PC-9 (cell line): ENCODE results near the gene ZNF567. TPM values are rescaled to one million over a fixed set of nuclear protein-coding genes. Genes with fewer than 3 reads are reported as not detected.
"Not testable (repeated sequence)": the region's sequence is repeated elsewhere in the genome, so short reads cannot be mapped to it uniquely, and the experiment has no call there.

ENCODE experiments used
- BruUV-seq: library from RNA; stranded (reverse); fragments of 400-500 nt; replicated peaks from 2 replicates; lab custom pipeline; 2021; lab: Mats Ljungman, UMichigan
- CTCF ChIA-PET: fragments of 300-600 bp; sonication (Branson Sonifier 250); formaldehyde crosslinking; loops from one replicate; lab custom pipeline; 2022; ENCODE audit warnings: antibody characterized with exemption; lab: Charles Lee
- POLR2A ChIA-PET: fragments of 300-600 bp; sonication (Branson Sonifier 250); formaldehyde crosslinking; loops from one replicate; lab custom pipeline; 2022; ENCODE audit warnings: antibody characterized with exemption; ENCODE audit not compliant: unreplicated experiment; lab: Charles Lee
- DNase-seq, 2 experiments: peaks; one replicate each; pipeline versions ENCODE4 v3.0.0 to v3.0.0-alpha.2; 2015 to 2022; ENCODE audit warnings: mixed read lengths in 1 of 2
- H2AFZ ChIP-seq: fragments of 200-600 bp; sonication (generic); 2 replicates; pipeline ENCODE4 v1.8.1; 2017; ENCODE audit warnings: antibody characterized with exemption
- H3F3A ChIP-seq: fragments of 200-600 bp; sonication (generic); 2 replicates; pipeline ENCODE4 v1.8.1; 2017; ENCODE audit warnings: antibody characterized with exemption, mild to moderate bottlenecking, low read depth; ENCODE audit not compliant: insufficient read depth
- H3K27ac ChIP-seq: fragments of 200-600 bp; sonication (generic); 2 replicates; pipeline ENCODE4 v1.6.1; 2016; ENCODE audit warnings: mixed run types
- H3K27me3 ChIP-seq: fragments of 200-600 bp; sonication (generic); 2 replicates; pipeline ENCODE4 v1.6.1; 2016; ENCODE audit warnings: low read depth, mixed run types; ENCODE audit not compliant: insufficient read depth
- H3K36me3 ChIP-seq: fragments of 200-600 bp; sonication (generic); 2 replicates; pipeline ENCODE4 v1.6.1; 2016; ENCODE audit warnings: low read depth, mixed run types
- H3K4me1 ChIP-seq: fragments of 200-600 bp; sonication (generic); replicated peaks from 2 replicates; pipeline ENCODE4 v1.6.1; 2016; ENCODE audit warnings: mixed run types; ENCODE audit not compliant: insufficient read depth
- H3K4me2 ChIP-seq: fragments of 200-600 bp; sonication (generic); 2 replicates; pipeline ENCODE4 v1.6.1; 2017; ENCODE audit warnings: mixed run types
- H3K4me3 ChIP-seq: fragments of 200-600 bp; sonication (generic); 2 replicates; pipeline ENCODE4 v1.6.1; 2016; ENCODE audit warnings: mixed run types
- H3K79me2 ChIP-seq: fragments of 200-600 bp; sonication (generic); 2 replicates; pipeline ENCODE4 v1.6.1; 2017; ENCODE audit warnings: low read depth, mixed run types
- H3K9me2 ChIP-seq: fragments of 200-600 bp; sonication (generic); 2 replicates; pipeline ENCODE4 v1.8.1; 2017; ENCODE audit warnings: mild to moderate bottlenecking; ENCODE audit not compliant: insufficient read depth
- H3K9me3 ChIP-seq: fragments of 200-600 bp; sonication (generic); 2 replicates; pipeline ENCODE4 v1.8.1; 2016; ENCODE audit warnings: low read depth; ENCODE audit not compliant: insufficient read depth
- H4K20me1 ChIP-seq: fragments of 200-600 bp; sonication (generic); 2 replicates; pipeline ENCODE4 v1.8.1; 2017; ENCODE audit not compliant: insufficient read depth
- CTCF ChIP-seq: fragments of 200-600 bp; sonication (generic); conservative IDR thresholded peaks from 2 replicates; pipeline ENCODE4 v1.6.1; 2017; ENCODE audit warnings: mixed run types, antibody characterized with exemption, mild to moderate bottlenecking, moderate library complexity
- EZH2 ChIP-seq: fragments of 200-600 bp; sonication (generic); IDR thresholded peaks from 2 replicates; pipeline ENCODE4 v1.8.0; 2017; ENCODE audit warnings: antibody characterized with exemption, low read depth
- intact Hi-C: fragments of 100-400 bp; cut with micrococcal nuclease; formaldehyde crosslinking; loops from one replicate; pipeline ENCODE4 v1.10.0; 2022; ENCODE audit not compliant: unreplicated experiment
- total RNA-seq: library from RNA; stranded (reverse); gene quantifications from 2 replicates; pipeline ENCODE4 v1.2.3, GENCODE V29; 2021

The ZNF567 gene
- total RNA-seq, 1 experiment from 2014 or later = 7.0 TPM

GRCh38 chr19:36707134-36707533, 19.7 kb downstream of the ZNF567 start:
- CTCF ChIA-PET = no interaction called here
- no TSS peak for BruUV-seq
- Histone ChIP-seq H3K4me2 (no peak overlapping the region), H3K4me1 (no peaks in the 10 kb centered on the region), H3K27me3 (no peaks in the 10 kb centered on the region), H2AFZ (no peak overlapping the region), H3F3A (no peaks in the 10 kb centered on the region), H3K4me3 (no peak overlapping the region), H3K36me3 (peaks cover 61% of the 10 kb centered on the region), H3K9me3 (peaks cover 68% of the 10 kb centered on the region), H3K9me2 (no peaks in the 10 kb centered on the region), H4K20me1 (no peaks in the 10 kb centered on the region), H3K27ac (no peak overlapping the region), H3K79me2 (0 out of 2 replicates have a peak, but pooled peaks cover 9% of the 10 kb centered on the region)
- intact Hi-C loops = no loop called here
- POLR2A ChIA-PET = no interaction called here
- no peak for TF ChIP-seq EZH2
- TF ChIP-seq CTCF = no peak
- DNase-seq = no peak

GRCh38 chr19:36709423-36709822, 22.0 kb downstream of the ZNF567 start:
- Histone ChIP-seq H3K4me2 (no peak overlapping the region), H3K79me2 (0 out of 2 replicates have a peak, but pooled peaks cover 9% of the 10 kb centered on the region), H4K20me1 (no peaks in the 10 kb centered on the region), H3K9me3 (peaks cover 82% of the 10 kb centered on the region), H2AFZ (no peak overlapping the region), H3K27me3 (no peaks in the 10 kb centered on the region), H3K4me1 (no peaks in the 10 kb centered on the region), H3K9me2 (no peaks in the 10 kb centered on the region), H3K27ac (no peak overlapping the region), H3K36me3 (peaks cover 78% of the 10 kb centered on the region), H3K4me3 (no peak overlapping the region), H3F3A (no peaks in the 10 kb centered on the region)
- DNase-seq = no peak
- no TSS peak for BruUV-seq
- TF ChIP-seq CTCF (no peak), EZH2 (no peak)
- intact Hi-C loops = no loop called here
- ChIA-PET CTCF (no interaction called here), POLR2A (no interaction called here)

GRCh38 chr19:36719687-36720556, 32.5 kb downstream of the ZNF567 start:
- Histone ChIP-seq H3K9me3 (peaks cover 63% of the 10 kb centered on the region), H3K36me3 (peaks cover 46% of the 10 kb centered on the region)
- no peak for TF ChIP-seq CTCF
- TF ChIP-seq EZH2 = no peak

GRCh38 chr19:36736166-36736565, 48.8 kb downstream of the ZNF567 start:
- H3K79me2 ChIP-seq, H3K27me3 ChIP-seq, intact Hi-C loops, H3K4me1 ChIP-seq, H3K27ac ChIP-seq, H3F3A ChIP-seq, H3K36me3 ChIP-seq, BruUV-seq, H3K9me2 ChIP-seq, H3K4me2 ChIP-seq, H4K20me1 ChIP-seq, CTCF ChIA-PET, H2AFZ ChIP-seq, H3K4me3 ChIP-seq, POLR2A ChIA-PET: not testable (repeated sequence)
- peaks cover 29% of the 10 kb centered on the region for H3K9me3 ChIP-seq
- DNase-seq = peak in 1 of 2 experiments; percentile 2

More at GRCh38 chr19:36719687-36720556, 32.5 kb downstream of the ZNF567 start:
- H3F3A ChIP-seq = peaks cover 11% of the 10 kb centered on the region; the same call in 1 of the 2 replicates
- CTCF ChIA-PET = no interaction called here
- H2AFZ ChIP-seq = no peak overlapping the region
- DNase-seq = no peak
- no peaks in the 10 kb centered on the region for H3K4me1 ChIP-seq
- no peaks in the 10 kb centered on the region for H3K27me3 ChIP-seq
- no peaks in the 10 kb centered on the region for H3K9me2 ChIP-seq
- H3K27ac ChIP-seq = no peak overlapping the region
- no peaks in the 10 kb centered on the region for H4K20me1 ChIP-seq
- peak overlapping the region; percentile 15; the same call in 1 of the 2 replicates for H3K4me3 ChIP-seq
- H3K4me2 ChIP-seq = no peak overlapping the region
- intact Hi-C loops = no loop called here
- no TSS peak for BruUV-seq
- no peaks in the 10 kb centered on the region for H3K79me2 ChIP-seq
- POLR2A ChIA-PET = no interaction called here
